Panc1 (cell line): ENCODE measurements around the gene HERC3. TPM values are rescaled to one million over a fixed set of nuclear protein-coding genes. Genes with fewer than 3 reads are reported as not detected.

Experiments
- ATAC-seq: fragments of 200-7000 bp; cut with Tn5 transposase; 2 replicates; pipeline ENCODE4 v1.9.1; 2020; ENCODE audit warnings: mild to moderate bottlenecking, moderate library complexity
- BruUV-seq: library from RNA; stranded (reverse); fragments of 400-500 nt; replicated peaks from 2 replicates; lab custom pipeline; 2021; lab: Mats Ljungman, UMichigan
- CTCF ChIA-PET: fragments of 300-600 bp; sonication (Branson Sonifier 250); formaldehyde crosslinking; loops from one replicate; lab custom pipeline; 2022; ENCODE audit warnings: antibody characterized with exemption; lab: Charles Lee
- POLR2A ChIA-PET: fragments of 300-600 bp; sonication (Branson Sonifier 250); formaldehyde crosslinking; loops from one replicate; lab custom pipeline; 2022; ENCODE audit warnings: antibody characterized with exemption; lab: Charles Lee
- DNase-seq: peaks from one replicate; pipeline ENCODE4 v3.0.0-alpha.2; 2010; ENCODE audit warnings: low read depth, low spot score
- H3K27ac ChIP-seq: 2 replicates; pipeline ENCODE4 v1.5.1; 2011; ENCODE audit warnings: mild to moderate bottlenecking, low read length, inconsistent platforms
- H3K27me3 ChIP-seq: fragments of 200-500 bp; sonication (Bioruptor generic); 2 replicates; pipeline ENCODE4 v1.6.0; 2014; ENCODE audit warnings: low read length, inconsistent platforms; ENCODE audit not compliant: control insufficient read depth, insufficient read depth
- H3K36me3 ChIP-seq: fragments of 200-500 bp; sonication (Bioruptor generic); 2 replicates; pipeline ENCODE4 v1.5.1; 2014; ENCODE audit warnings: inconsistent platforms, mild to moderate bottlenecking, low read length, moderate library complexity; ENCODE audit not compliant: control insufficient read depth, insufficient read depth
- H3K4me1 ChIP-seq: 2 replicates; pipeline ENCODE4 v1.5.1; 2011; ENCODE audit warnings: inconsistent platforms, mild to moderate bottlenecking, low read length, moderate library complexity; ENCODE audit not compliant: control insufficient read depth, insufficient read depth
- H3K4me3 ChIP-seq, 2 experiments: 2 replicates each; pipeline ENCODE4 v1.5.1; 2011 to 2012; ENCODE audit warnings: low read depth in 2 of 2, low read length in 2 of 2, mild to moderate bottlenecking in 2 of 2, inconsistent platforms in 1 of 2, moderate library complexity in 1 of 2
- H3K9me3 ChIP-seq: fragments of 200-500 bp; sonication (Bioruptor generic); 2 replicates; pipeline ENCODE4 v1.5.1; 2014; ENCODE audit warnings: low read depth, mild to moderate bottlenecking, inconsistent platforms, low read length, moderate library complexity; ENCODE audit not compliant: control insufficient read depth, insufficient read depth
- POLR2AphosphoS5 ChIP-seq: IDR thresholded peaks from 2 replicates; pipeline ENCODE4 v1.6.1; 2012; ENCODE audit warnings: mild to moderate bottlenecking, low read depth, low read length, moderate library complexity
- SIN3A ChIP-seq: IDR thresholded peaks from 2 replicates; pipeline ENCODE4 v1.6.1; 2012; ENCODE audit warnings: low read depth, mild to moderate bottlenecking, low read length, moderate library complexity, borderline replicate concordance; ENCODE audit not compliant: insufficient read depth
- TCF7L2 ChIP-seq: IDR thresholded peaks from 2 replicates; pipeline ENCODE4 v1.6.1; 2011; ENCODE audit warnings: mild to moderate bottlenecking, low read depth, low read length, inconsistent platforms
- in situ Hi-C: cut with HindIII; loops from 2 replicates; pipeline ENCODE4 v1.10.0; 2016; ENCODE audit warnings: low sequenced_read_pairs, low pct_unique_long_range_greater_than_20kb
- intact Hi-C: fragments of 100-400 bp; cut with micrococcal nuclease; formaldehyde crosslinking; loops from one replicate; pipeline ENCODE4 v1.10.0; 2022; ENCODE audit not compliant: unreplicated experiment
- total RNA-seq: library from RNA; stranded (reverse); gene quantifications from one replicate; pipeline ENCODE4 v1.2.1, GENCODE V29; 2021; ENCODE audit not compliant: unreplicated experiment
- TF ChIP-seq, protein P1 (sequence below), 2 experiments: IDR thresholded peaks; 2 replicates each; pipeline ENCODE4 v1.6.1; 2011 to 2012; ENCODE audit warnings: low read depth in 2 of 2, control low read depth in 1 of 2, low read length in 1 of 2, mild to moderate bottlenecking in 1 of 2, moderate library complexity in 1 of 2; ENCODE audit not compliant: insufficient read depth in 1 of 2
- TF ChIP-seq, protein P2 (sequence below): fragments of 450-650 bp; IDR thresholded peaks from 2 replicates; pipeline ENCODE4 v1.5.1; 2017; ENCODE audit warnings: mild to moderate bottlenecking

Gene HERC3
- total RNA-seq, 1 experiment from 2014 or later, result 1.1 TPM

DNA sequence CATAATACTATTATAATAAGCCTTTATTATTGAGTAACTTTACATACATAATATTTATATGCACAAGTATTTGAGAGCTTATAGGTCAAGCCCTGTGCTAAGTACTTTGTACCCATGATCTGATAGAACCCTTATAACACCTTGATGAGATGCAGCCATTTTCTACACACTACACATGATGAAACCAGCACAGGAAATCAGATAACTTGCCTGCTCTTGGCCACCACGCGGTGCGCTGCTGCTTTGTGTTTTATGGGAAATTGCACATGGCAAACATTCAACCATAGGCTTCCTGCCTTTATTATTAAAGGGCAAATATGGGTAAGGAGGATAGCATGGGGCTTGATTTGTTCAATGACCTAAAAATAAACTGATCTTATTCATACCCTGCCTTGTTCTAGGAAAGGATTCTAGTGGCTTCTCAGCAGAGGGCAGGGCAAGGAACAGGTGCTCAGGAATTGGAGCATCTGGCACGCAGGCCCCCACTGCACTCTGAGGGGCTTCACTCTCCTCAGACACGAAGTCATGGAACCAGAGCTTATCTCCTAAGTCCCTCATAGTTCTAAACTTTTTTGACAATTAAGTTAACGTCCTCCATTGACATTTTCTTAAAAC, 137.0 kb downstream of the HERC3 start:
- Histone ChIP-seq H3K27me3 (no peaks in the 10 kb centered on the region), H3K4me3 (no peak overlapping the region), H3K36me3 (no peaks in the 10 kb centered on the region), H3K9me3 (no peaks in the 10 kb centered on the region), H3K27ac (no peak overlapping the region), H3K4me1 (no peaks in the 10 kb centered on the region)
- CTCF ChIA-PET, result no interaction called here
- ATAC-seq, result no peak
- POLR2A ChIA-PET, result no interaction called here
- no peak for TF ChIP-seq TCF7L2
- no peak for TF ChIP-seq POLR2AphosphoS5
- TF ChIP-seq, protein P1, sequence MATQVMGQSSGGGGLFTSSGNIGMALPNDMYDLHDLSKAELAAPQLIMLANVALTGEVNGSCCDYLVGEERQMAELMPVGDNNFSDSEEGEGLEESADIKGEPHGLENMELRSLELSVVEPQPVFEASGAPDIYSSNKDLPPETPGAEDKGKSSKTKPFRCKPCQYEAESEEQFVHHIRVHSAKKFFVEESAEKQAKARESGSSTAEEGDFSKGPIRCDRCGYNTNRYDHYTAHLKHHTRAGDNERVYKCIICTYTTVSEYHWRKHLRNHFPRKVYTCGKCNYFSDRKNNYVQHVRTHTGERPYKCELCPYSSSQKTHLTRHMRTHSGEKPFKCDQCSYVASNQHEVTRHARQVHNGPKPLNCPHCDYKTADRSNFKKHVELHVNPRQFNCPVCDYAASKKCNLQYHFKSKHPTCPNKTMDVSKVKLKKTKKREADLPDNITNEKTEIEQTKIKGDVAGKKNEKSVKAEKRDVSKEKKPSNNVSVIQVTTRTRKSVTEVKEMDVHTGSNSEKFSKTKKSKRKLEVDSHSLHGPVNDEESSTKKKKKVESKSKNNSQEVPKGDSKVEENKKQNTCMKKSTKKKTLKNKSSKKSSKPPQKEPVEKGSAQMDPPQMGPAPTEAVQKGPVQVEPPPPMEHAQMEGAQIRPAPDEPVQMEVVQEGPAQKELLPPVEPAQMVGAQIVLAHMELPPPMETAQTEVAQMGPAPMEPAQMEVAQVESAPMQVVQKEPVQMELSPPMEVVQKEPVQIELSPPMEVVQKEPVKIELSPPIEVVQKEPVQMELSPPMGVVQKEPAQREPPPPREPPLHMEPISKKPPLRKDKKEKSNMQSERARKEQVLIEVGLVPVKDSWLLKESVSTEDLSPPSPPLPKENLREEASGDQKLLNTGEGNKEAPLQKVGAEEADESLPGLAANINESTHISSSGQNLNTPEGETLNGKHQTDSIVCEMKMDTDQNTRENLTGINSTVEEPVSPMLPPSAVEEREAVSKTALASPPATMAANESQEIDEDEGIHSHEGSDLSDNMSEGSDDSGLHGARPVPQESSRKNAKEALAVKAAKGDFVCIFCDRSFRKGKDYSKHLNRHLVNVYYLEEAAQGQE (IDR thresholded peaks at IDR 0.05; ENCODE audit: insufficient read depth in 1 of 2, low read depth in 2 of 2, low read length in 1 of 2), result no peak
- TF ChIP-seq, protein P2, sequence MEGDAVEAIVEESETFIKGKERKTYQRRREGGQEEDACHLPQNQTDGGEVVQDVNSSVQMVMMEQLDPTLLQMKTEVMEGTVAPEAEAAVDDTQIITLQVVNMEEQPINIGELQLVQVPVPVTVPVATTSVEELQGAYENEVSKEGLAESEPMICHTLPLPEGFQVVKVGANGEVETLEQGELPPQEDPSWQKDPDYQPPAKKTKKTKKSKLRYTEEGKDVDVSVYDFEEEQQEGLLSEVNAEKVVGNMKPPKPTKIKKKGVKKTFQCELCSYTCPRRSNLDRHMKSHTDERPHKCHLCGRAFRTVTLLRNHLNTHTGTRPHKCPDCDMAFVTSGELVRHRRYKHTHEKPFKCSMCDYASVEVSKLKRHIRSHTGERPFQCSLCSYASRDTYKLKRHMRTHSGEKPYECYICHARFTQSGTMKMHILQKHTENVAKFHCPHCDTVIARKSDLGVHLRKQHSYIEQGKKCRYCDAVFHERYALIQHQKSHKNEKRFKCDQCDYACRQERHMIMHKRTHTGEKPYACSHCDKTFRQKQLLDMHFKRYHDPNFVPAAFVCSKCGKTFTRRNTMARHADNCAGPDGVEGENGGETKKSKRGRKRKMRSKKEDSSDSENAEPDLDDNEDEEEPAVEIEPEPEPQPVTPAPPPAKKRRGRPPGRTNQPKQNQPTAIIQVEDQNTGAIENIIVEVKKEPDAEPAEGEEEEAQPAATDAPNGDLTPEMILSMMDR, result no peak
- TF ChIP-seq SIN3A, result no peak
- DNase-seq, result no peak
- no TSS peak for BruUV-seq
- in situ Hi-C loops, result no loop called here
- intact Hi-C loops, result no loop called here

- TF ChIP-seq SIN3A, result no peak
- TF ChIP-seq, protein P1 (IDR thresholded peaks at IDR 0.05; ENCODE audit: insufficient read depth in 1 of 2, low read depth in 2 of 2, low read length in 1 of 2), result no peak
- DNase-seq (no peak), ATAC-seq (no peak)
- intact Hi-C loops (no loop called here), in situ Hi-C loops (no loop called here)
- Histone ChIP-seq H3K36me3 (no peaks in the 10 kb centered on the region), H3K27me3 (no peaks in the 10 kb centered on the region), H3K4me3 (no peak overlapping the region), H3K4me1 (no peaks in the 10 kb centered on the region), H3K27ac (no peak overlapping the region), H3K9me3 (no peaks in the 10 kb centered on the region)
- CTCF ChIA-PET, result no interaction called here
- BruUV-seq, result no TSS peak
- POLR2A ChIA-PET, result no interaction called here
These were observed 138.5 kb downstream of the HERC3 start for GRCh38 chr4:88730811-88731210.
